ENCODE data around the gene SNRPF.
A peak's percentile ranks its signal among the peaks of the same experiment; 100 is the strongest.

SNRPF gene

GRCh38 chr12:95848575-95849388, 10.0 kb upstream of the SNRPF start:
- DNase-seq (no peak), ATAC-seq (no peak)
- no peak overlapping the region for H3K4me3 Mint-ChIP-seq
- H3K27ac Mint-ChIP-seq, result no peak overlapping the region
- peaks cover 23% of the 10 kb centered on the region for H3K27me3 Mint-ChIP-seq
- no peaks in the 10 kb centered on the region for H3K9me3 Mint-ChIP-seq
- no peaks in the 10 kb centered on the region for H3K4me1 Mint-ChIP-seq

GRCh38 chr12:95851606-95852005, 7.1 kb upstream of the SNRPF start:
- H3K27me3 Mint-ChIP-seq, result peaks cover 15% of the 10 kb centered on the region
- H3K4me1 Mint-ChIP-seq, result no peaks in the 10 kb centered on the region
- ATAC-seq (no peak), DNase-seq (no peak)
- no peak overlapping the region for H3K4me3 Mint-ChIP-seq
- no peak overlapping the region for H3K27ac Mint-ChIP-seq
- H3K9me3 Mint-ChIP-seq, result no peaks in the 10 kb centered on the region

- H3K9me3 Mint-ChIP-seq, result no peaks in the 10 kb centered on the region
- H3K4me3 Mint-ChIP-seq, result no peak overlapping the region
- H3K4me1 Mint-ChIP-seq, result no peaks in the 10 kb centered on the region
- no peak for DNase-seq
- H3K27me3 Mint-ChIP-seq, result peaks cover 13% of the 10 kb centered on the region
- no peak overlapping the region for H3K27ac Mint-ChIP-seq
- ATAC-seq, result peak; percentile 12
Measured at GRCh38 chr12:95852133-95852532, 6.6 kb upstream of the SNRPF start.

GRCh38 chr12:95857156-95857555, 1.6 kb upstream of the SNRPF start:
- ATAC-seq (no peak), DNase-seq (no peak)
- no peaks in the 10 kb centered on the region for H3K9me3 Mint-ChIP-seq
- no peak overlapping the region for H3K27ac Mint-ChIP-seq
- H3K27me3 Mint-ChIP-seq, result peaks cover 8% of the 10 kb centered on the region
- H3K4me3 Mint-ChIP-seq, result no peak overlapping the region
- peaks cover 9% of the 10 kb centered on the region for H3K4me1 Mint-ChIP-seq

GRCh38 chr12:95857799-95858198, 953 bp upstream of the SNRPF start:
- peaks cover 8% of the 10 kb centered on the region for H3K27me3 Mint-ChIP-seq
- H3K9me3 Mint-ChIP-seq, result no peaks in the 10 kb centered on the region
- ATAC-seq (no peak), DNase-seq (no peak)
- H3K4me1 Mint-ChIP-seq, result peaks cover 16% of the 10 kb centered on the region
- no peak overlapping the region for H3K27ac Mint-ChIP-seq
- no peak overlapping the region for H3K4me3 Mint-ChIP-seq

- DNase-seq (peak in 1 of 2 donors; percentile 24), ATAC-seq (peak; percentile 57)
- H3K9me3 Mint-ChIP-seq, result no peaks in the 10 kb centered on the region
- peaks cover 27% of the 10 kb centered on the region for H3K4me1 Mint-ChIP-seq
- H3K4me3 Mint-ChIP-seq, result no peak overlapping the region
- H3K27me3 Mint-ChIP-seq, result peaks cover 8% of the 10 kb centered on the region
- H3K27ac Mint-ChIP-seq, result no peak overlapping the region
Measured at GRCh38 chr12:95859344-95859816, 628 bp downstream of the SNRPF start.

GRCh38 chr12:95859947-95860850, 1.4 kb downstream of the SNRPF start:
- no peak overlapping the region for H3K4me3 Mint-ChIP-seq
- peak overlapping the region in 1 of 2 donors; percentile 74 for H3K27ac Mint-ChIP-seq
- H3K9me3 Mint-ChIP-seq, result no peaks in the 10 kb centered on the region
- H3K27me3 Mint-ChIP-seq, result peaks cover 8% of the 10 kb centered on the region
- H3K4me1 Mint-ChIP-seq, result peaks cover 30% of the 10 kb centered on the region
- ATAC-seq (no peak), DNase-seq (no peak)

GRCh38 chr12:95862038-95862437, 3.3 kb downstream of the SNRPF start:
- Mint-ChIP-seq H3K9me3 (no peaks in the 10 kb centered on the region), H3K4me1 (peaks cover 30% of the 10 kb centered on the region), H3K27ac (no peak overlapping the region), H3K27me3 (peaks cover 8% of the 10 kb centered on the region), H3K4me3 (no peak overlapping the region)
- no peak for ATAC-seq
- DNase-seq, result no peak

- H3K9me3 Mint-ChIP-seq, result no peaks in the 10 kb centered on the region
- no peaks in the 10 kb centered on the region for H3K27me3 Mint-ChIP-seq
- ATAC-seq, result no peak
- H3K4me1 Mint-ChIP-seq, result peaks cover 22% of the 10 kb centered on the region
- DNase-seq, result no peak
- H3K27ac Mint-ChIP-seq, result no peak overlapping the region
- H3K4me3 Mint-ChIP-seq, result no peak overlapping the region
Measured at GRCh38 chr12:95863337-95863736, 4.6 kb downstream of the SNRPF start.

- Mint-ChIP-seq H3K4me1 (peaks cover 6% of the 10 kb centered on the region), H3K9me3 (no peaks in the 10 kb centered on the region), H3K27me3 (no peaks in the 10 kb centered on the region), H3K27ac (no peak overlapping the region), H3K4me3 (no peak overlapping the region)
- DNase-seq (no peak), ATAC-seq (no peak)
Measured at GRCh38 chr12:95870897-95871296, 12.1 kb downstream of the SNRPF start.

GRCh38 chr12:95874452-95874851, 15.7 kb downstream of the SNRPF start:
- H3K9me3 Mint-ChIP-seq, result no peaks in the 10 kb centered on the region
- no peak overlapping the region for H3K27ac Mint-ChIP-seq
- H3K4me1 Mint-ChIP-seq, result peaks cover 6% of the 10 kb centered on the region
- H3K27me3 Mint-ChIP-seq, result no peaks in the 10 kb centered on the region
- H3K4me3 Mint-ChIP-seq, result no peak overlapping the region
- DNase-seq, result no peak
- no peak for ATAC-seq

GRCh38 chr12:95877622-95878021, 18.9 kb downstream of the SNRPF start:
- no peak overlapping the region for H3K4me3 Mint-ChIP-seq
- no peaks in the 10 kb centered on the region for H3K9me3 Mint-ChIP-seq
- no peaks in the 10 kb centered on the region for H3K27me3 Mint-ChIP-seq
- DNase-seq (no peak), ATAC-seq (no peak)
- peaks cover 6% of the 10 kb centered on the region for H3K4me1 Mint-ChIP-seq
- no peak overlapping the region for H3K27ac Mint-ChIP-seq

GRCh38 chr12:95880895-95881294, 22.1 kb downstream of the SNRPF start:
- DNase-seq (no peak), ATAC-seq (no peak)
- Mint-ChIP-seq H3K9me3 (no peaks in the 10 kb centered on the region), H3K4me1 (no peaks in the 10 kb centered on the region), H3K27me3 (no peaks in the 10 kb centered on the region), H3K27ac (no peak overlapping the region), H3K4me3 (no peak overlapping the region)

GRCh38 chr12:95881331-95881955, 22.7 kb downstream of the SNRPF start:
- DNase-seq (no peak), ATAC-seq (no peak)
- Mint-ChIP-seq H3K4me3 (no peak overlapping the region), H3K27me3 (no peaks in the 10 kb centered on the region), H3K27ac (no peak overlapping the region), H3K9me3 (no peaks in the 10 kb centered on the region), H3K4me1 (no peaks in the 10 kb centered on the region)

GRCh38 chr12:95882080-95882479, 23.3 kb downstream of the SNRPF start:
- no peaks in the 10 kb centered on the region for H3K4me1 Mint-ChIP-seq
- no peaks in the 10 kb centered on the region for H3K27me3 Mint-ChIP-seq
- no peak for DNase-seq
- ATAC-seq, result no peak
- no peak overlapping the region for H3K4me3 Mint-ChIP-seq
- H3K9me3 Mint-ChIP-seq, result no peaks in the 10 kb centered on the region
- H3K27ac Mint-ChIP-seq, result no peak overlapping the region

GRCh38 chr12:95882873-95883272, 24.1 kb downstream of the SNRPF start:
- Mint-ChIP-seq H3K27me3 (no peaks in the 10 kb centered on the region), H3K9me3 (no peaks in the 10 kb centered on the region), H3K27ac (no peak overlapping the region), H3K4me3 (no peak overlapping the region), H3K4me1 (no peaks in the 10 kb centered on the region)
- DNase-seq, result no peak
- no peak for ATAC-seq
